HG02943 (cell line): ENCODE measurements around the gene ATP6V1G2.
"Not testable (repeated sequence)": the region's sequence is repeated elsewhere in the genome, so short reads cannot be mapped to it uniquely, and the experiment has no call there.

Experiments
- ATAC-seq: cut with Tn5 transposase; IDR thresholded peaks from one replicate; pipeline ENCODE4 v1.9.1; 2021; ENCODE audit warnings: mild to moderate bottlenecking, low read depth, moderate library complexity; ENCODE audit not compliant: unreplicated experiment

Gene ATP6V1G2

DNA sequence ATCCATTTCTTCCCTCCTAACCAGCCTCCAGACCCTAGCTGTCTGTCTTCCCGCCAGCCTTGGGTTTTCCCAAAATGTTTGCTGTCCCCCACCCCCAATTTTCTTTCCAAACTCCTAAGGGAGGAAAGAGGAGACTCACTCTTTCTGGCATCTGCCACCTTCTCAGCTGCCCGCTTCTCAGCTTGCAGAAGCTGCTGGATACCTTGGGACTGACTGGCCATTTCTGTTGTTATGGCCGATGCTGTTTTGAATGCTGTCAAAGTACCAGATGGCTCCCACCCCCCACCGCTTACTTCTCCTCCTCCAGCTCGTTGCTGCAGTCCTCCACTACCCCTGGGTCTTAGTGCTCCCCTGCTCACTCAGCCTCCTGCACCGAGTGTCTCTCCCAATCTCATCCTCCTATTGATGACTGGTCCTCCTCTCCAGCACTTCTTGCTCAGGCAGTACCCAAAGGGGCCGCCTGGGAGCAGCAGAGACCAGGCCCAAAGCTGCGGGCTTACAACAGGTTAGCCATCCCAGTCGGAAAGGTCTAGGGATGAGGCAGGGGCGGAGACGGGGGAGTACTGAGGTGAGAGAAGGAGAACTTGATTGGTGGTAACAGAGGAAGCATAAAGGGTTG, at the start of gene ATP6V1G2:
Gene ATP6V1G2 (minus strand): TSS at position 270 of the 619 bp plus-strand sequence. CDS start 49 bp downstream, at position 221.
- ATAC-seq: peak; percentile 33

DNA sequence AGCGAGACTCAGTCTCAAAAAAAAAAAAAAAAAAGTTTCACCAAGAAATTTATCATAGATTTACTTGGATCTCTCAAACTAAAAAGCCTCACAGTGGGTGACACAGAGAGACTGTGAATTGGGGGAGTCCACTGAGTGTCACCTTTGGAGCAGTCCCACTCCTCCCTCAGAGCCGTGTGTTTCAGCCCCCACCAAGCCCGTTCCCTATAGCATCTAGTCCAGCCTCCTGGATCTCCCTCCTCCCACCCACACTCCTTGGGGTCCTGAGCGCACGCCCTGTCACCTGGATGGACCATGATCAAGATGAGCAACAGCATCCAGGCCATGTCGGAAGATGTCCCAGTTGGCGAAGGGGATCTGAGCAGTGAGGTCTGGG, 46.0 kb upstream of the ATP6V1G2 start:
- ATAC-seq: no peak

DNA sequence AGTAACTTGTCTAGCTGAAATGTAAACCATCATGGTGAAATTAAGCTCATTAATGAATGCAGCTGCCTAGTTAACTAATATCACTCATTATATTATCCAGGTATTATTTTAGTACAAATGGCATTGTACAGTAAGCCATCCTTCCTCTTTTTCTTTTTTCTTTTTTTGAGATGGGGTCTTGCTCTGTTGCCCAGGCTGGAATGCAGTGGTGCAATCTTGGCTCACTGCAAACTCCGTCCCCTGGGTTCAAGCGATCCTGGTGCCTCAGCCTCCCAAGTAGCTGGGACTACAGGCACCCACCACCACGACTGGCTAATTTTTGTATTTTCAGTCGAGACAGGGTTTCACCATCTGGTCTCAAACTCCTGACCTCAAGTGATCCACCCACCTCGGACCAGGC, 44.3 kb upstream of the ATP6V1G2 start:
- not testable (repeated sequence) for ATAC-seq

DNA sequence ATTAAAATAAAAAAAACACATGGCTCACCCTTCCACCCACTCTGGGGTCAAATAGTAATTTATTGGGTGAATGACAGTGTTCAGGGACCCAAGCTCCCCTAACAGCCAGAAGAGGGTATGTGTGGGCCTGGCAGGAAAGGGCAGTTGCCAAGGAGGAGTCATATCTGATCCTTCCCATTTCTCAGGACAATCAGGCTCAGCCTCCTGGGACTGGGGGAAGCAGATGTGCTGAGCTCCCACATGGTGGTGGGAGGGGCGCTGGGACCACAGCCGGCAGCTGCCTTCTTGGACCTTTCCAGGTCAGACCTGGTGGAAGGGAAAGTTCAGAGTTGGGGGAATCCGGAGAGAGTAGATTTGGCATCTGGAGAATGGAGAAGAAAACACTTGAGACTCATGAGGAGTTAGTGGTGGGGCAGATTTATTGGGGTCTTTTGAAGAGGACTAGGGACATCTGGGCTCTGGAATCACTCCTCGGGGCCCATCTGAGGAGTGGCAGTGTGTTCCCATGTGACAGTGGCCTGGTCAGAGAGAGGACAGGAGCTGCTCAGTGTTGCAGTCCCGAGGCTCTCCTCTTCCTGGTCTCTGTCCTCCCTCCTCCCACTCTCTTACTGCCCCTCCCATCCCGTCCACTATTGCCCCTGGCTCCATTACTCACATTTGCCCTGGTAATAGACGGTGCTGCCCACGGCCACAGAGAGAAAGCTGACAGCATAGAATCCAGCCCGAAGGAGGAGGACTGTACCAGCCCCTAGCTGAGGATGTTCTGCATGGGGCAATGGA, 42.7 kb upstream of the ATP6V1G2 start:
- no peak for ATAC-seq

DNA sequence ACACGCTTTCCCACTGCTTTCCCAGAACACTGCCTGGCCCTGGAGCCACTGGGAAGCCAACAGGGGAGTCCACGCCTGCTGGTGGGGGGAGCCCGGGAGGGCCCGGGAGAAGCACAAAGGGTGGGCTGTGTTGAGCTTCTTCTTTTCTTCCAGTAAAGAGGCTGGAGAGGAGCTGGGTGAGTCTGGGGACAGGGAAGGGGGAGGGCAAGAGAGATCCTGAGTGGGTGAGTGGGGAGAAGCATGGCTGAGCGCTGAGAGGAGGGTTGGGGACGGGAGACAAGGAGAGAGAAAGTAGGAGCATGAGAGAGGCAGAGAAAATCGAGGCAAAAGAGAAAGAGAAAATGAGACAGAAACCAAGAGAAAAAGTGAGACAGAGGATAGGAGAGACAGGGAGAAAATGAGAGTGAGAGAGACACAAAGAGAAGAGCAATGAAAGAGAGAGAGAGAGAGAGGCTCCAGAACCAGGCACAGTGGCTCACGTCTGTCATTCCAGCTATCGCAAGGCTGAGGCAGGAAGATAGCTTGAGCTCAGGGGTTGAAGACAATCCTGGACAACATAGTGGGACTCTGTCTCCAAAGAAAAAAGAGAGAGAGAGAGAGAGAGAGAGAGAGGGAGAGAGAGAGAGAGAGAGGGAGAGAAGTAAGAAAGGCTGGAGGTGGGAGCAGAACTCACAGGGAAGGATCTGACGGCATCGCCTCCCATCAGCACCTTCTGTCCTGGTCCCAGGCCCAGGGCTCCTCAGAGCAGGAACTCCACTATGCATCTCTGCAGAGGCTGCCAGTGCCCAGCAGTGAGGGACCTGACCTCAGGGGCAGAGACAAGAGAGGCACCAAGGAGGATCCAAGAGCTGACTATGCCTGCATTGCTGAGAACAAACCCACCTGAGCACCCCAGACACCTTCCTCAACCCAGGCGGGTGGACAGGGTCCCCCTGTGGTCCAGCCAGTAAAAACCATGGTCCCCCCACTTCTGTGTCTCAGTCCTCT, 41.7 kb upstream of the ATP6V1G2 start:
- no peak for ATAC-seq

DNA sequence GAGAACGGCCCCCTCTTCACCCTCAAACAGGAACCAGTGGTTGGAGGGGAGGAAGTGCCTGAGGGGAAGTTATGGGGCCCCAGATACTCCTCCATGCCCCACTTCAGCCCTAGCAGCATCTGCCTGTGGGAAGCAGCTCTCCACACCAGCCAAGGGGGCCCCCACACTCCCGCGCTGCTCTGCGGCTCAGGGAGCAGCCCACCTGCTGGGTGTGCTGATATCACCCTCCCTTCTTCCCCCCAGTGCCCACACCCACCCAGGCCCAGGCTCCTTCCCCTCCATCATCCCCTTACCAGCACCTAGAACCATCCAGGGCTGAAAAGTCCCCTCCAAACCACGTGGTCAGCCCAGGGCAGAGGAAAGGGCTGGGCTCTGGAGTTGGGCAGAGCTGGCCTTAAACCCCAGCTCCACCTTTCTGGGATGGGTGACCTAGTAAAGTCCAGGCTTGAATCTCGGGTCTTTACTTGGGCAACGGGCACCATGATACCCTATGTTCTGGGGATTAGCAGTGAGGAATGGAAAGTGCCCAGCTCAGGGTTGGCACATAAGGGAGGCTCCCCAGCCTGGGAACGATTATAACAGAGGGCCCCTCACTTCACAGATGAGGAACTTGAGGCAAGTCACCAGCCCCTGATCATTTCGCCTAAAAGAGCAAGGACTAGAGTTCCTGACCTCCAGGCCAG, 40.3 kb upstream of the ATP6V1G2 start:
- no peak for ATAC-seq

DNA sequence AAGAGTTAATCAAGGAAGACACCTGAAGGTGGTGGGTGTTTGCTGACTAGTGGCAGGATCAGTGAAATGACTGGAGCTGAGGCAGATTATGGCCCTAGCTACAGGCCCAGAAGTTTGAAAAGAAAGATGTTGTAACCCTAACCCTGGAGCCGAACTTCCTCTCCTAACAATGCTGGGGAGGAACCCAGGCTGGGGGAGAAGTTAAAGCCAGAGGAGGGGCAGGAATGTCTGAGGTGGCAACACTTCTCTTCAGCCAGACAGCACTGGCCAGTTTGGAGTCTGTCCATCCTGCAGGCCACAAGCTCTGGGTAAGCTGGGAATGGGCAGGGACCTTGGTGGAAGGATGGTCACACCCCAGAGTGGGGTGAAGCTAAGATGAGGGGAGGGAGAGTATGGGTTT, 39.6 kb upstream of the ATP6V1G2 start, which contains the start of gene LST1:
Gene LST1 (plus strand): TSS at position 270 of the 400 bp plus-strand sequence. CDS start 1,023 bp downstream, outside the sequence.
- ATAC-seq: no peak

DNA sequence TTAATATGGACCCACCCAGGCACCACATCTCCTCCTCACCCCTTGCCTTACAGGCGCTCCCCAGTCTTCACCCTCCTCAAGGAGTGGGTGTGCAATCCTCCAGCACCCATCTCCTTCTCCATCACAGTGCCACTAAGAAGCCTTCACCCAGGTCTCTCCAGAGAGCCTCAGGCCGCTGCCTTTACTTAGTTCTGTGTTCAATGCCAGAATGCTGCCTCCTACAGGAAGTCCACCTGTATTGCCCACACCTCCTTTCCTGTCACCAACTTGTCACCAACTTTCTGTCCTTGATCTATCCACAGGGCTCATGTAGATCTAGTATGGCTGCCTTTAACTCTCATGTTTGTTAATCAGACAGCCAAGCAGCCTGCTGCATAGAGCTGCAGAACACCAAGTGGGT, 39.1 kb upstream of the ATP6V1G2 start:
- no peak for ATAC-seq

DNA sequence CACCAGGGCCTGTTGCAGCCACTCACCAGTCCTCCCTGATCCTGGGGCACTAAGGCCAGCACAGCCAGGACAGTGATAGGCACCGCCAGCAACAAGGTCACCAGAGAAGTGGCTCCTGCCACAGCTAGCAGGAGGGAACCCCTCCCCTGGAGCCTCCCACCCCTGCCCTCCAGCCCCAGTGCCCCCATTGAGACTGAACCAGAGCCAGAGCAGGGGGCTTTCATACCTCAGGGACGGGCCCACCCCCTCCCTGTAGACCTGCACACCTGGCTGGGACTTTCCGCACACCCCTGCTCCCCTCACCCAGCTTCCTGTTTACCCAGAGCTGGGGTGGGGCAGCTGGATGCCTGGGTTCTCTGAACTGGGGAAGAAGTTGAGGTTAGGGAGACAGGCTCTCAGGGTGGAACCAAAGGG, 35.8 kb upstream of the ATP6V1G2 start, which contains the start of gene LTB:
Gene LTB (minus strand): TSS at position 195 of the 414 bp plus-strand sequence. CDS start 7 bp downstream, at position 188.
- ATAC-seq: no peak

DNA sequence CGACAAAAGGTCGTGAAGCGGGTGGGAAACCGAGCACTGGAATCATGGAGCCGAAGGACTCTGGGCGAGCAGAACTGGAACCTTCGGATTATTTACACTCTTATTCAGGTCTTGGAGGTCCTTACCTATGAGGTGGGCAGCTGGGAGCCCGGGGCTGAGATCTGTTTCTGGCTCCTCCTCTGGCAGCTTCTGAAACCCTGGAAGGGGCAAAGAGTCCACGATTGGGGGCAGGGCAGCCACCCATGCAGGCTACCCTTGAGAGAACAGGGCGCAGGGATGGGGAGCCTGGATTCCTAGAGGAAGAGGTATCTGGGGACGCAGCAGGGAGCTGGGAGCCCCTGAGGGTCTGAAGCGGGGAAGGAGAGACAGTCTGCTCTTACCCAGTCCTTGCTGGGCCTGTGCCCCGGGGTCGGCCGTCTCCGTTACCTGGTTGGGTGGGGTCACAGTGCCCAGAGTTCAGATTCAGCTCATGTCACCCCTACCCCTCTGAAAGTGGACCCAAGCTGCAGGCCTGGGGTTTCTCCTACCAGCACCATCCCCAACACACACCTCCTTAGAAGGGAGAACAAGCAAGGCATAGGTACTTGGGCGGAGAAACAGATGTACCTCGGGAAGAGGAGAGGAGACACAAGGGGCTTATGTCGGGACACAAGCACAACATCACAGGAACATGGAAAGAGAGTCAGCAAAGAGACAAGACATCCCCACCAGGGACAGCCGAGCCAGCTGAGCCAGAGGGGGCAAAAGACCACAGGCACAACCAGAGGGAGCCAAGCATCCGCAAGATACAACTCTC, 35.2 kb upstream of the ATP6V1G2 start:
- no peak for ATAC-seq

DNA sequence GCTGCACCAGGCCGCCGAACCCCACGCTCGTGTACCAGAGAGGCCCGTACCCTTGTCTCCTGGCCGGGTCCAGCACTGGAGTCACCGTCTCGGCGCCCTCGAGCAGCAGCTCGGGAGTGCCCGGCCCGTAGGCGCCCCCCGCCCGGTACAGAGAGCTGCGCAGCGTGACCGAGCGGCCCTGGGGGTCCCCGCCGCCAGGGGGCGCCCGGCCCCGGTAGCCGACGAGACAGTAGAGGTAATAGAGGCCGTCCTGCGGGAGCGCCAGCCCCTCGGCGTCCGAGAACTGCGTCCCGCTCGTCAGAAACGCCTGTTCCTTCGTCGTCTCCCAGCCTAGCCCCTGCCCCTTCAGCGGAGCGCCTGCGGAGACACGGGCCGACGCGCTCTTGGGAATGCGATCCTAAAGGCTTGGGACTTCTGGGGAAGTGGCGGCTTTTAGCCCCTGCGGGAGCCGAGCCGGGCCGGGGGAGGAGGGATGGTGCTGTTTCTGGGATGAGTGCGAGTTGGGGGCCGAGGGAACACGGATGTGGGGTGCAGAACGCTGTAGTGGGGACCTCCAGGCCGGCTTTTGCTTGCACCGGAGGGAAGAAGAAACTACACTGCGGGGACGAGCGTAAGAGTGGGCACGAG, 34.5 kb upstream of the ATP6V1G2 start:
- ATAC-seq: no peak

DNA sequence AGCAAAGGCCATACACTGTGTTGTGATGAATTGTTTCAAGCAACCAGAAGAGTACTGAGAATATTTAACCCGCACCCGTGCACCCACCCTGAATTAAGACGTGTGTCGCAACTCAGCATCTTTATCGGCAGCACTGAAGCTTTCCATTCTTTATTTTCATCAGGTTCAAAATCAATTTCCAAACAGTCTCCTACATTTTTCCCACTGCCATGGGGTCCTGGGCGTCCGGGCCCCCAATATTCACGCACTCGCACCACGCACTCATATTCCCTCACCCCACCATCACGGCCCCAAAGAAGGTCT, 34.0 kb upstream of the ATP6V1G2 start:
- ATAC-seq: no peak

DNA sequence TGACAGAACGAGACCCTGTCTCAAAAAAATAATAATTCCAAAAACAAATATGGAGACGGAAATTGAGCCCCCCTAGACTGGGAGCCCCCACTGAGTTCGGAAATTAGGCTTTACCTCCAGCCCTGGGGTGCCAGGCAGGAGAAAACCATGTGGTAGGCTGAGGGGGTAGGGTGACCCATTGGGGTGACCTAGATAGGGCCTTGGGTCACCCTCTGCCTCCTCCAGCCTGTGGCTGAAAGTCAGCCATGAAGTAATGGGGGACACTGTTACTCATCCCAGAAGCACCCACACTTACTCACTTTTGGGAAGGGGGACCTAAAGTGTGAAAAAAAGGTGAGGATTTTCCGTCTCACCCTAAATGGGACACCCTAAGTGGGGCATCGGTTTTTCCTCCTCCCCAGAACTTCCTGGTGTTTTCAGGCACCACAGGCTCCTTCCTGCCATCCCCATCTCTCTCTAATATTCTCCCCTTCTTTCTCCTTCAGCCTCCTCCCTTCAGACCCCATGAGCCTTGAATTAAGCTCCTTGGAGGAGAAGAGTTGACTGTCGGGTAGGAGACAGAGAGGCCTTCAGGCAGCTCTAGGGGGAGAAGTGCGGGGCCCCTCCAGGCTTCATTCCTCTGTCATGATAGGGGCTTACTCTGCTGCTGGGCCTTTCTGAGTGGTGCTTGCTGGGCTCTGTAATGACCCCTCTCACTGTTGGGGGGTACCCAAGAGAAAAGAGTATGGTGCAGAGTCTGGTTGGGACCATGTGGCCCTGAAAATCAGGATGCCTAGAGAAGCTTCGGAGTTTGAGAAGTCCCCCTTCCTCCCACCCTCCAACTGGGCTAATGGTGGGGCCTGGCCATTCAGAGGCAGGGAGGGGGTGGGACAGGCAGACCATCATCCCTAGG, 33.4 kb upstream of the ATP6V1G2 start:
- no peak for ATAC-seq

DNA sequence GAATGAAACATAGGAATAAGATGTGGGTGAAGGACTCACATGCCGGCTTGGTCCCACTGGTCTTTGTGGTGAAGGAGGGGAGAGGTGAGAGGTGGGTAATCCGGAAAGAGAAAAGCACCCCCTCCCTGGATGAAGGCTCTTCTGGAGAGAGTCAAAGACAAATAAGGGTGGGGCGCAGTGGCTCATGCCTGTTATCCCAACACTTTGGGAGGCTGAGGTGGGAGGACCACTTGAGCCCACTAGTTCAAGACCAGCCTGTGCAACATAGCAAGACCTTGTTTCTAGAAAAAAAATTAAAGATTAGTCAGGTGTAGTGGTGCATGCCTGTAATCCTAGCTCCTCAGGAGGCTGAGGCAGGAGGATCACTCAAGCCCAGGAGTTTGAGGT, 32.7 kb upstream of the ATP6V1G2 start:
- no peak for ATAC-seq

DNA sequence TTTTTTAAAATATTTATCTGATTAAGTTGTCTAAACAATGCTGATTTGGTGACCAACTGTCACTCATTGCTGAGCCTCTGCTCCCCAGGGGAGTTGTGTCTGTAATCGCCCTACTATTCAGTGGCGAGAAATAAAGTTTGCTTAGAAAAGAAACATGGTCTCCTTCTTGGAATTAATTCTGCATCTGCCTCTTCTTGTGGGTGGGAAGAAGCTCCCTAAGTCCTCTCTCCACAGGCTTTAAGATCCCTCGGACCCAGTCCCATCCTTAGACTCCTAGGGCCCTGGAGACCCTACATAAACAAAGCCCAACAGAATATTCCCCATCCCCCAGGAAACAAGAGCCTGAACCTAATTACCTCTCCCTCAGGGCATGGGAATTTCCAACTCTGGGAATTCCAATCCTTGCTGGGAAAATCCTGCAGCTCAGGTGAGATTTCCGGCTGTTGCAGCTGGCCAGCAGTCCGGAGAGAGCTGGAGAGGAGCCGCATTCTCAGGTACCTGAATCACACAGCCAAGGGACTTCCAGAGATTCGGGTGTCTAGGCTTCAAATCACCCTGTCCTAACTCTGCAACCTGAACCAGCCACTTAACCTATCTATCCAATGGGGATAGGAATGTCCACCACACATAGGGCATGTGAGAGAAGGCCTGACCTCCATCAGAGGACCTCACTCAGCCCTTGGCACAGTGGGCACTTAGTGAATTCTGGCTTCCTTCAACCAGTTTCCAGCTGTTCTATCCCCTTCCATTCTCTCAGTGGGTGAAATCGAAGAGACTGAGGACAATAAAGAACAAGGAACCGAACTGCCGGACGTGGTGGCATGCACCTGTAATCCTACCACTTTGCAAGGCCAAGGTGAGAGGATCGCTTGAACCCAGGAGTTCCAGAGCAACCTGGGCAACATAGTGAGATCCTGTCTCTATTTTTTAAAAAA, 32.0 kb upstream of the ATP6V1G2 start:
- ATAC-seq: no peak

DNA sequence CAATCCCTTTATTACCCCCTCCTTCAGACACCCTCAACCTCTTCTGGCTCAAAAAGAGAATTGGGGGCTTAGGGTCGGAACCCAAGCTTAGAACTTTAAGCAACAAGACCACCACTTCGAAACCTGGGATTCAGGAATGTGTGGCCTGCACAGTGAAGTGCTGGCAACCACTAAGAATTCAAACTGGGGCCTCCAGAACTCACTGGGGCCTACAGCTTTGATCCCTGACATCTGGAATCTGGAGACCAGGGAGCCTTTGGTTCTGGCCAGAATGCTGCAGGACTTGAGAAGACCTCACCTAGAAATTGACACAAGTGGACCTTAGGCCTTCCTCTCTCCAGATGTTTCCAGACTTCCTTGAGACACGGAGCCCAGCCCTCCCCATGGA, 31.2 kb upstream of the ATP6V1G2 start:
- no peak for ATAC-seq

DNA sequence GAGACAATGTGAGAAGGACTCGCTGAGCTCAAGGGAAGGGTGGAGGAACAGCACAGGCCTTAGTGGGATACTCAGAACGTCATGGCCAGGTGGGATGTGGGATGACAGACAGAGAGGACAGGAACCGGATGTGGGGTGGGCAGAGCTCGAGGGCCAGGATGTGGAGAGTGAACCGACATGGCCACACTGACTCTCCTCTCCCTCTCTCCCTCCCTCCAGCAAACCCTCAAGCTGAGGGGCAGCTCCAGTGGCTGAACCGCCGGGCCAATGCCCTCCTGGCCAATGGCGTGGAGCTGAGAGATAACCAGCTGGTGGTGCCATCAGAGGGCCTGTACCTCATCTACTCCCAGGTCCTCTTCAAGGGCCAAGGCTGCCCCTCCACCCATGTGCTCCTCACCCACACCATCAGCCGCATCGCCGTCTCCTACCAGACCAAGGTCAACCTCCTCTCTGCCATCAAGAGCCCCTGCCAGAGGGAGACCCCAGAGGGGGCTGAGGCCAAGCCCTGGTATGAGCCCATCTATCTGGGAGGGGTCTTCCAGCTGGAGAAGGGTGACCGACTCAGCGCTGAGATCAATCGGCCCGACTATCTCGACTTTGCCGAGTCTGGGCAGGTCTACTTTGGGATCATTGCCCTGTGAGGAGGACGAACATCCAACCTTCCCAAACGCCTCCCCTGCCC, 30.6 kb upstream of the ATP6V1G2 start:
- ATAC-seq: no peak
